K562 (cell line): ENCODE results near the gene ZNF558. TPM values are rescaled to one million over a fixed set of nuclear protein-coding genes. Genes with fewer than 3 reads are reported as not detected.

Experiments
- ATF7 ChIP-seq: fragments of 450-650 bp; IDR thresholded peaks from 2 replicates; pipeline ENCODE4 v1.7.1; 2014; ENCODE audit warnings: mild to moderate bottlenecking, moderate library complexity
- CREM ChIP-seq: IDR thresholded peaks from 2 replicates; pipeline ENCODE4 v1.6.1; 2014; ENCODE audit warnings: antibody characterized with exemption, low read depth
- HNRNPUL1 ChIP-seq: fragments of 200-400 bp; formaldehyde crosslinking; IDR thresholded peaks from 2 replicates; pipeline ENCODE4 v1.6.1; 2017; ENCODE audit warnings: low read length
- POLR3A ChIP-seq: IDR thresholded peaks from 2 replicates; pipeline ENCODE4 v1.6.1; 2011; ENCODE audit warnings: borderline replicate concordance, mild to moderate bottlenecking, moderate library complexity; ENCODE audit not compliant: insufficient read length, insufficient read depth; ENCODE audit errors: extremely low read depth
- STAG1 ChIP-seq: sonication (generic); formaldehyde crosslinking; IDR thresholded peaks from 2 replicates; pipeline ENCODE4 v1.5.0; 2020; ENCODE audit warnings: missing genetic modification reagents, borderline replicate concordance
- ZNF24 ChIP-seq: fragments of 450-650 bp; IDR thresholded peaks from 2 replicates; pipeline ENCODE4 v1.6.1; 2016
- ZNF717 ChIP-seq: fragments of 250-450 bp; sonication (Bioruptor Pico); IDR thresholded peaks from 2 replicates; pipeline ENCODE4 v1.5.0; 2021
- polyA plus RNA-seq, 8 experiments: library from polyadenylated mRNA; depleted of rRNA in 4 of 8; stranded (reverse) in 5 of 8; unstranded in 3 of 8; fragments of >200 nt; fragmentation: Nextera tagmentation in 2 of 8; fragmentation: Illumina TruSeq in 1 of 8; extraction: Ambion mirVana in 2 of 8; extraction: Trizol in 1 of 8; gene quantifications; 2 replicates each; pipeline versions ENCODE4 v1.2.1 to v1.2.3, GENCODE V29; 2011 to 2014; ENCODE audit warnings: inconsistent platforms in 1 of 8, missing spikeins in 1 of 8
- total RNA-seq, 7 experiments: library from RNA; depleted of rRNA in 6 of 7; stranded (reverse); fragments of >200 nt in 6 of 7; fragmentation: Illumina TruSeq in 2 of 7; extraction: Trizol in 2 of 7; gene quantifications; 2 replicates each; pipeline versions ENCODE4 v1.2.1 to v1.2.3, GENCODE V29; 2011 to 2021; ENCODE audit warnings: low replicate concordance in 1 of 7
- TF ChIP-seq, protein P1 (sequence below): fragments of 250-450 bp; sonication (Bioruptor Pico); IDR thresholded peaks from 2 replicates; pipeline ENCODE4 v1.4.0; 2020
- TF ChIP-seq, protein P2 (sequence below): sonication (generic); formaldehyde crosslinking; IDR thresholded peaks from 2 replicates; pipeline ENCODE4 v1.9.0; 2022; ENCODE audit warnings: mild to moderate bottlenecking, missing genetic modification reagents
- TF ChIP-seq, protein P3 (sequence below), 2 experiments: fragments of 450-650 bp; formaldehyde crosslinking in 1 of 2; IDR thresholded peaks; 2 replicates each; pipeline versions ENCODE4 v1.4.0 to v1.6.1; 2014 to 2020; ENCODE audit warnings: mild to moderate bottlenecking in 2 of 2, borderline replicate concordance in 1 of 2, low read depth in 1 of 2
- TF ChIP-seq, protein P4 (sequence below): fragments of 250-450 bp; sonication (Bioruptor Pico); IDR thresholded peaks from 2 replicates; pipeline ENCODE4 v1.8.0; 2021; ENCODE audit warnings: borderline replicate concordance, mild to moderate bottlenecking, moderate library complexity; ENCODE audit not compliant: poor library complexity, severe bottlenecking

ZNF558 gene
- total and polyA plus RNA-seq, 9 of the 15 experiments (the other 6 are each of a cell fraction or from before 2014, with no cell fraction given), result 5.4 to 47.6 (median 21.2) TPM

DNA sequence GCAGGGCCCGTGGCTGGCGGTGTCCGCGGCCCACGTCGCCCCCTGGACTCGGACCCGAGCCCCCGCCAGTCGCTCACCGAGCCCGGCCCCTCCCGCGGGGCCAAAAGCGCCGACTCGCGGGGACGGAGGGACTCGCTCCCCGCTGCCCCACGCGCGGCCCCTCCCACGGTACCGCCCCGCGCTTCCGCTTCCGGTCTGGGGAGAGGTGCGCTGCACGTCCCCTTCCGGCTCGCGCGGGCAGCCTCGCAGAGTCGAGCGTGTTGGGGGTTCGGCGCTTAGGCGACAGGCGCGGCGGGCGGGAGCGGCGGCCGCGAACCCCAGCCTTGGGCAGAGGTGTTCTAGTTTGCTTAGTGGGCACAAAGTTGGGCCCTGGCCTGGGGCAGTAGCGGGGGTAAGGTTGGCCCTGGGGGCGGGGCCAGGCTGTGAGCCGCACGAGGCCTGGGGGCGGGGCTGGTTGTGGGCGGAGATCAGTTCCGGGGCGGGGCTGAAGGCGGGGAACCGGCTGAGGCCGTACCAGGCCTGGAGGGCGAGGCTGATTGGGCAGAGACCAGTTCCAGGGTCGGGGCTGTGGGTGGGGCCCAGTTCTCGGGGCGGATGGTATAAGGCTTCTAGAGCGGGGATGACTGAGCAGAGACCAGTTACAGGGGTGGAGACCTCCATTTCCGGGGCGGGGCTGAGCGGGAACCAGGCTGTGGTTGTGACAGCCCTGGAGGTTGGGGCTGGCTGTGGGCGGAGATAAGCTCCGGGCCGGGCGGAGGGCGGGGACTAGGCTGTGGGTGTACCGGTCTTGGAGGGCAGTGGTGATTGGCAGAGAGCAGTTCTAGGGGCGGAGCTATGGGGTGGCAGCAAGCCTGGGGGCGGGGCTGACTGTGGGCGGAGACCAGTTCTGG, at the start of gene ZNF558, which contains the start of gene MBD3L1 (continued):
- peak; percentile 63 for TF ChIP-seq ATF7
- TF ChIP-seq, protein P1, sequence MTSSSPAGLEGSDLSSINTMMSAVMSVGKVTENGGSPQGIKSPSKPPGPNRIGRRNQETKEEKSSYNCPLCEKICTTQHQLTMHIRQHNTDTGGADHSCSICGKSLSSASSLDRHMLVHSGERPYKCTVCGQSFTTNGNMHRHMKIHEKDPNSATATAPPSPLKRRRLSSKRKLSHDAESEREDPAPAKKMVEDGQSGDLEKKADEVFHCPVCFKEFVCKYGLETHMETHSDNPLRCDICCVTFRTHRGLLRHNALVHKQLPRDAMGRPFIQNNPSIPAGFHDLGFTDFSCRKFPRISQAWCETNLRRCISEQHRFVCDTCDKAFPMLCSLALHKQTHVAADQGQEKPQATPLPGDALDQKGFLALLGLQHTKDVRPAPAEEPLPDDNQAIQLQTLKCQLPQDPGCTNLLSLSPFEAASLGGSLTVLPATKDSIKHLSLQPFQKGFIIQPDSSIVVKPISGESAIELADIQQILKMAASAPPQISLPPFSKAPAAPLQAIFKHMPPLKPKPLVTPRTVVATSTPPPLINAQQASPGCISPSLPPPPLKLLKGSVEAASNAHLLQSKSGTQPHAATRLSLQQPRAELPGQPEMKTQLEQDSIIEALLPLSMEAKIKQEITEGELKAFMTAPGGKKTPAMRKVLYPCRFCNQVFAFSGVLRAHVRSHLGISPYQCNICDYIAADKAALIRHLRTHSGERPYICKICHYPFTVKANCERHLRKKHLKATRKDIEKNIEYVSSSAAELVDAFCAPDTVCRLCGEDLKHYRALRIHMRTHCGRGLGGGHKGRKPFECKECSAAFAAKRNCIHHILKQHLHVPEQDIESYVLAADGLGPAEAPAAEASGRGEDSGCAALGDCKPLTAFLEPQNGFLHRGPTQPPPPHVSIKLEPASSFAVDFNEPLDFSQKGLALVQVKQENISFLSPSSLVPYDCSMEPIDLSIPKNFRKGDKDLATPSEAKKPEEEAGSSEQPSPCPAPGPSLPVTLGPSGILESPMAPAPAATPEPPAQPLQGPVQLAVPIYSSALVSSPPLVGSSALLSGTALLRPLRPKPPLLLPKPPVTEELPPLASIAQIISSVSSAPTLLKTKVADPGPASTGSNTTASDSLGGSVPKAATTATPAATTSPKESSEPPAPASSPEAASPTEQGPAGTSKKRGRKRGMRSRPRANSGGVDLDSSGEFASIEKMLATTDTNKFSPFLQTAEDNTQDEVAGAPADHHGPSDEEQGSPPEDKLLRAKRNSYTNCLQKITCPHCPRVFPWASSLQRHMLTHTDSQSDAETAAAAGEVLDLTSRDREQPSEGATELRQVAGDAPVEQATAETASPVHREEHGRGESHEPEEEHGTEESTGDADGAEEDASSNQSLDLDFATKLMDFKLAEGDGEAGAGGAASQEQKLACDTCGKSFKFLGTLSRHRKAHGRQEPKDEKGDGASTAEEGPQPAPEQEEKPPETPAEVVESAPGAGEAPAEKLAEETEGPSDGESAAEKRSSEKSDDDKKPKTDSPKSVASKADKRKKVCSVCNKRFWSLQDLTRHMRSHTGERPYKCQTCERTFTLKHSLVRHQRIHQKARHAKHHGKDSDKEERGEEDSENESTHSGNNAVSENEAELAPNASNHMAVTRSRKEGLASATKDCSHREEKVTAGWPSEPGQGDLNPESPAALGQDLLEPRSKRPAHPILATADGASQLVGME (CRISPR knock-in tag), result no peak
- no peak for TF ChIP-seq HNRNPUL1
- TF ChIP-seq ZNF24, result 0 out of 2 replicates have a peak, but pooled peaks have one; percentile 48
- TF ChIP-seq, protein P2, sequence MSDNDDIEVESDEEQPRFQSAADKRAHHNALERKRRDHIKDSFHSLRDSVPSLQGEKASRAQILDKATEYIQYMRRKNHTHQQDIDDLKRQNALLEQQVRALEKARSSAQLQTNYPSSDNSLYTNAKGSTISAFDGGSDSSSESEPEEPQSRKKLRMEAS, result peak; percentile 90
- no peak for TF ChIP-seq ZNF717
- no peak for TF ChIP-seq STAG1
- peak; percentile 62 for TF ChIP-seq CREM
- TF ChIP-seq, protein P3, sequence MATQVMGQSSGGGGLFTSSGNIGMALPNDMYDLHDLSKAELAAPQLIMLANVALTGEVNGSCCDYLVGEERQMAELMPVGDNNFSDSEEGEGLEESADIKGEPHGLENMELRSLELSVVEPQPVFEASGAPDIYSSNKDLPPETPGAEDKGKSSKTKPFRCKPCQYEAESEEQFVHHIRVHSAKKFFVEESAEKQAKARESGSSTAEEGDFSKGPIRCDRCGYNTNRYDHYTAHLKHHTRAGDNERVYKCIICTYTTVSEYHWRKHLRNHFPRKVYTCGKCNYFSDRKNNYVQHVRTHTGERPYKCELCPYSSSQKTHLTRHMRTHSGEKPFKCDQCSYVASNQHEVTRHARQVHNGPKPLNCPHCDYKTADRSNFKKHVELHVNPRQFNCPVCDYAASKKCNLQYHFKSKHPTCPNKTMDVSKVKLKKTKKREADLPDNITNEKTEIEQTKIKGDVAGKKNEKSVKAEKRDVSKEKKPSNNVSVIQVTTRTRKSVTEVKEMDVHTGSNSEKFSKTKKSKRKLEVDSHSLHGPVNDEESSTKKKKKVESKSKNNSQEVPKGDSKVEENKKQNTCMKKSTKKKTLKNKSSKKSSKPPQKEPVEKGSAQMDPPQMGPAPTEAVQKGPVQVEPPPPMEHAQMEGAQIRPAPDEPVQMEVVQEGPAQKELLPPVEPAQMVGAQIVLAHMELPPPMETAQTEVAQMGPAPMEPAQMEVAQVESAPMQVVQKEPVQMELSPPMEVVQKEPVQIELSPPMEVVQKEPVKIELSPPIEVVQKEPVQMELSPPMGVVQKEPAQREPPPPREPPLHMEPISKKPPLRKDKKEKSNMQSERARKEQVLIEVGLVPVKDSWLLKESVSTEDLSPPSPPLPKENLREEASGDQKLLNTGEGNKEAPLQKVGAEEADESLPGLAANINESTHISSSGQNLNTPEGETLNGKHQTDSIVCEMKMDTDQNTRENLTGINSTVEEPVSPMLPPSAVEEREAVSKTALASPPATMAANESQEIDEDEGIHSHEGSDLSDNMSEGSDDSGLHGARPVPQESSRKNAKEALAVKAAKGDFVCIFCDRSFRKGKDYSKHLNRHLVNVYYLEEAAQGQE (IDR thresholded peaks at IDR 0.05; ENCODE audit: borderline replicate concordance), result no peak; the same call in 1 of the 2 replicates
- TF ChIP-seq, protein P3 (CRISPR knock-in tag; IDR thresholded peaks at IDR 0.05; ENCODE audit: low read depth), result peak; percentile 38; the same call in 1 of the 2 replicates
- TF ChIP-seq, protein P4, sequence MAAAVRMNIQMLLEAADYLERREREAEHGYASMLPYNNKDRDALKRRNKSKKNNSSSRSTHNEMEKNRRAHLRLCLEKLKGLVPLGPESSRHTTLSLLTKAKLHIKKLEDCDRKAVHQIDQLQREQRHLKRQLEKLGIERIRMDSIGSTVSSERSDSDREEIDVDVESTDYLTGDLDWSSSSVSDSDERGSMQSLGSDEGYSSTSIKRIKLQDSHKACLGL (CRISPR knock-in tag), result peak; percentile 44
- TF ChIP-seq POLR3A, result no peak
